AML-193 (cell line): ENCODE data around the gene NELL1.

ENCODE experiments used
- DNase-seq, 2 experiments: peaks; one replicate each; lab custom pipeline; 2025; lab: John Stamatoyannopoulos, UW

Gene NELL1

GRCh38 chr11:20668131-20668809 is 1.1 kb upstream of the NELL1 start:
- DNase-seq = no peak

GRCh38 chr11:20669820-20670684 is 666 bp downstream of the NELL1 start:
- no peak for DNase-seq

- no peak for DNase-seq
These were observed 1.6 kb downstream of the NELL1 start for GRCh38 chr11:20670932-20671403.

- no peak for DNase-seq
These were observed 2.6 kb downstream of the NELL1 start for GRCh38 chr11:20671856-20672546.

GRCh38 chr11:20672575-20672974 is 3.2 kb downstream of the NELL1 start:
- no peak for DNase-seq

- no peak for DNase-seq
These were observed 7.3 kb downstream of the NELL1 start for GRCh38 chr11:20676658-20677057.

- DNase-seq = no peak
These were observed 19.4 kb downstream of the NELL1 start for GRCh38 chr11:20688761-20689160.

GRCh38 chr11:20707876-20708275 is 38.5 kb downstream of the NELL1 start:
- DNase-seq = no peak

- no peak for DNase-seq
These were observed 43.5 kb downstream of the NELL1 start for GRCh38 chr11:20712912-20713311.

- DNase-seq = no peak
These were observed 46.1 kb downstream of the NELL1 start for GRCh38 chr11:20715464-20715863.

GRCh38 chr11:20715931-20716330 is 46.5 kb downstream of the NELL1 start:
- DNase-seq = no peak

GRCh38 chr11:20719821-20720220 is 50.4 kb downstream of the NELL1 start:
- DNase-seq = no peak

GRCh38 chr11:20723366-20723765 is 54.0 kb downstream of the NELL1 start:
- no peak for DNase-seq

GRCh38 chr11:20729597-20730105 is 60.3 kb downstream of the NELL1 start:
- no peak for DNase-seq

- DNase-seq = no peak
These were observed 62.4 kb downstream of the NELL1 start for GRCh38 chr11:20731676-20732215.

- no peak for DNase-seq
These were observed 69.7 kb downstream of the NELL1 start for GRCh38 chr11:20739107-20739506.

GRCh38 chr11:20739577-20739976 is 70.2 kb downstream of the NELL1 start:
- no peak for DNase-seq

GRCh38 chr11:20754933-20755332 is 85.5 kb downstream of the NELL1 start:
- peak; percentile 16 to 24 for DNase-seq

GRCh38 chr11:20759541-20759940 is 90.2 kb downstream of the NELL1 start:
- DNase-seq = no peak

- DNase-seq = no peak
These were observed 91.4 kb downstream of the NELL1 start for GRCh38 chr11:20760811-20761210.

- DNase-seq = no peak
These were observed 92.9 kb downstream of the NELL1 start for GRCh38 chr11:20762116-20762844.
